GM10847 (cell line): ENCODE data around the gene TTC7B.

Source experiments
- POLR2A ChIP-seq: IDR thresholded peaks from 2 replicates; pipeline ENCODE4 v1.6.1; 2011; ENCODE audit not compliant: insufficient read length; ENCODE audit errors: extremely low read depth

TTC7B gene

DNA sequence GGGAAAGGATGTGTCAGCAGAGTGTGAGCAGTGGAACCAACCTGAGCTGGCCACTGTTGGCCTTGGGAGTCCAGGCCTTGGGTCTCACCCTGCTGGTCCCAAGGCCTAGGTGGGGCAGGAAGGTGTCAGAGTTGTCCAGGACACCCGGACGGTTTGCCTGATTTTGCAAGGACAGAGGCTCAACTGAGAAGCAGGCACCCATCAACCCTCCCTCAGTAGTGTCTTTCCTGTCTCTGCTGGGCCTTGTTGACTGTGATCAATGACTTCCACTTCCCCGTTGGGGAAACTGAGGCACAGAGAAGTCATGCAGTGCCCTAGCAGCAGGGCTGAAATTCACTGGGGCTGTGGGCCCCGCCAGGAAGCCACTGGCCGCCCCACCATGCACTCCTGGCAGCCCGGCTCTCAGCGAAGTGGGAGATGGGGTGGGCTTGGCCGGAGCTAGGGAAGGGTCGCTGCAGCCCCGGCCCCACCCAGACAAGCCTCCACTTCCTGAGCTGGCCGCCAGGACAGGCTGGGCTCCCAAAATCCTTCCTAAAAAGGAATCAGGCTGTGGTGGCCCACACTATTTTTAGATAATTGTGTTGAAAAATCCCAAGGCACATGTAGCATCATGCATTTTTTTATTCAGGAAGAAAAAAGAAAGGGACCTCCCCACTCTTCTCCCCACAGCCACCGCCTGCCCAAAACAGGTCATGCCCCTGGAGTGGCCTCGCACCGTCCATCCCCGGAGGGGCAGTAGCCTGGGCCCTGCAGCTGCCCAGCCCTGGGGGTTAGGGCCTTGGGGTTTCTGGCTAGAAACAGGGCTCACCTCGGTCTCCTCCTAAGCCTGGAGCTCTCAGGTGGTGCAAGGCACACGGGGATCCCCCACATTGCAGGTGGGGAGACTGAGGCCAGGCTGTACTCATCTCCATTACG, 292.0 kb downstream of the TTC7B start:
- no peak for TF ChIP-seq POLR2A

DNA sequence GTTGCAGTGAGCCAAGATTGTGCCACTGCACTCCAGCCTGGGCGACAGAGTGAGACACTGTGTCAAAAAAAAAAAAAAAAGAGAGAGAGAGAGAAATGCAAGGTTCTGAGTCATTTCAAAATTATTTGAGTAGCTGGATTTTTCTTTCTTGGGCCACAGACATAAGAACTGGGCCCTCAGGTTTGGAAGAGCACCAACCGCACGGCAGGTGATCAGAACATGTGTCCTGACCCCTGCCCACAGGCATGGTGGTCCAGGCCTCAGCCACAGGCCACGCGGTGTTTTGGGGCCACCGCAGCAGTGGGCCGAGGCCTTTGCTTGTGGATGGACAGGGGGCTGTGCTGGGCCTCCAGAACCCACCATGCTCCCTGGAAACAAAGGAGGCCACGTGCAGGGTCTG, 292.7 kb downstream of the TTC7B start:
- no peak for TF ChIP-seq POLR2A

DNA sequence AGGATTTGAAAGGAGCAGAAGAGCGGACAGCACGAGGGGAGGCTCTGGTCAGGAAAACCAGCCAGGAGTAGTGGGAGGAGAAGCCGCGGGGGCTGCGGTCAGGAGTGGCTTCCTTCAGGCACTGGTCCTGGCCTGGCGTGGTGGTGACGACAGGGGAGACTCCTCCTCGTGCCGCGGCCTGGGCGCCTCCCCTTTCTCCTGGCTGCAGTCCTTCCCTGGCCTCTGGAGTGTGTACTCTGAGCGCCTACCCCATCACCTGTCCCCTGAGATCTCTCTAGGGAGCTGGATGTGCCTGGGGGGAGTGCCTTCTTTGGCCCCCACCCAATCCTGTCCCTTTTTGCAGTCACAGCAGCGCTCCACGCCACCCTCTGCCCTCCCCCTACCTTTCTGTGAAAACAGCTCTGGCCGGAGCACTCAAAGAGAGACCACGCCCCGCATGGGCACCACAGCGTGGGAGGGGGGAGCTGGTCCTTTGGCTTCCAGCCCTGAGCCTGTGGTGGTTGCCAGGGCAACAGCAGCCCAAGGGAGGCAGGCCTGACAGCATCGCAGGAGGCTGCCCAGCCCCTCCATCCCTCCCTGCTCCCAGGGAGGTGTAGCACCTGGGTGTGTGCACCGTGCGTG, 293.5 kb downstream of the TTC7B start:
- no peak for TF ChIP-seq POLR2A

DNA sequence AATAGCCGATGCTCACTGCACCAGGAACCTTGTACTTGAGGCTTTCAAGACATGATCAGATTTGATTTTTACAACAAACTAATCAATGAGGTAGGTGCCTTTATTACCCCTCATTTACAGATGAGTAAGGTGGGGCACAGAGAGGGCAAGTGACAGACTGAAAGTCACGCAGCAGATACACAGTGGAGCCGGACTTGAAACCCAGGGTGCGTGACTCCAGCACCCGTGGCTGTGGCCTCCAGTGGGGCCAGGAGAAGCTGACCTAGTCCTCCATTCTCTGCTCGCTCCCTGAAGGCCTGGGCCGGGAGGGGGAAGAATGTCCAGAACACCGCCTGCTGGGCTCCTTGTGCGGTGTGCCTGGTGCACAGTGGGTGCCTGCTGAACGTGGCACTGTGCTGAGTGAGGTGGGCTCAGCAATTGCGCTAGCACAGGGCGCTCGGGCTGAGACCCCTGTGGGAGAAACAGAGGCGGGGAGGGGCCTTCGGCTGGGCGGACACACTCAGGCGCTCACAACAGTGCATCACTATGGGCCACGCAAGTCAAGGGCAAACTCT, 294.2 kb downstream of the TTC7B start:
- no peak for TF ChIP-seq POLR2A

DNA sequence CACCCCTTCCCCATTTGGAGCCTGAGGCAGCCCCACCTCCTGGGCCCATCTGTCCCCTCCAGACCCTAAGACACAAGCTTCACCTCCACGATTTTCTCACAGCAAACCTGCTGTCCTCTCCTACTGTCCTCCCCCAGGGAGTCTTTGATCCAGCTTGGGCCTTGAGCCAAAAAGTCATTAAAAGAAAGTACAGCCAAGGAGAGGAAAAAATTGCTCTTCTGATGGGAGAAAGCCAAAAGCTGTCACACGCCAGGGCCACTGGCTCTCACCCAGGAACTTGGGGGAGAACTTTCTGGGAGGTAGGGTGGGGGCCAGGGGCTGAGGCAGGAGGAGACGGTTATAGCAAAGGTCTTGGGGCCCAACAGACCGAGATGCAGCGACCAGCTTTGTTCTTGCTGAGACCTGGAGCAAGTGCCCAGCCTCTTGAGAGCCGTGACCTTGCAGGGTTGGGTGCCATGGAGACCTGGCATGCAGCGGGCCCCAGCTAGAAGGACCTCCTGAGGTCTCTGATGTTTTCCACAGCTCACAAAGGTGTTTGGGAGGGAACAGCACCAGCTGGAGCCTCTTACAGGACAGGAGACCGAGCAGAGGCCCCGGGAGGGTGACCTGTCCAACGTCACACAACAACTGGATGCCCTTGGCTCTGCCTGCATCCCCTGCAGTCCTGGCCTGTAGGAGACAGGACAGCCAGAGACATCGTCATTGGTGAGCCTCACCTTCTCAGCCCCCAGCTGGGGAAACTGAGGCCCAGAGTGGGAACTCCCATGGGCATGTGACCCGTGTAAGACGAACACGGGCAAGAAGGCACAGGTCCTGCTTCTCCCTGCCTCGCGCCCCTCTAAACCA, 294.9 kb downstream of the TTC7B start:
- TF ChIP-seq POLR2A: no peak

DNA sequence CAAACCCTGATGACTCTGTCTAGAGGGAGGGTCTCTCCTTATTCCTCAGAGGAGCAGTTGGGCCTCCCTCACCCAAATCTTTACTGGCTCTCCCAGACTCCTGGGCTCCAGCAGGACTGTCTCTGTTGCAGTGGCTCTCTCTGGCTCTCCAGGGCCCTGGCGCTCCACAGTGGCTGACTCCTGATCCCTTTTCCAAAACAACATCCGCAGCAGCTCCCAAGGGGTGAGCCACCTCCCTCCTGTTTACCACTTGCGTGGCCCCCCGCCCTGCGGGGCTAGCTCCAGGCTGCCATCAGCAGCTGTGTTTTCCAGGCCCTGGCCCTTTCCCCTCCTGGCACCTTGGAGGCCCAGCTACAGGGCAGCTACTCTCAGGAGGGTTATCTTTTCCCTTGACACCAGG, 295.9 kb downstream of the TTC7B start:
- TF ChIP-seq POLR2A: no peak

DNA sequence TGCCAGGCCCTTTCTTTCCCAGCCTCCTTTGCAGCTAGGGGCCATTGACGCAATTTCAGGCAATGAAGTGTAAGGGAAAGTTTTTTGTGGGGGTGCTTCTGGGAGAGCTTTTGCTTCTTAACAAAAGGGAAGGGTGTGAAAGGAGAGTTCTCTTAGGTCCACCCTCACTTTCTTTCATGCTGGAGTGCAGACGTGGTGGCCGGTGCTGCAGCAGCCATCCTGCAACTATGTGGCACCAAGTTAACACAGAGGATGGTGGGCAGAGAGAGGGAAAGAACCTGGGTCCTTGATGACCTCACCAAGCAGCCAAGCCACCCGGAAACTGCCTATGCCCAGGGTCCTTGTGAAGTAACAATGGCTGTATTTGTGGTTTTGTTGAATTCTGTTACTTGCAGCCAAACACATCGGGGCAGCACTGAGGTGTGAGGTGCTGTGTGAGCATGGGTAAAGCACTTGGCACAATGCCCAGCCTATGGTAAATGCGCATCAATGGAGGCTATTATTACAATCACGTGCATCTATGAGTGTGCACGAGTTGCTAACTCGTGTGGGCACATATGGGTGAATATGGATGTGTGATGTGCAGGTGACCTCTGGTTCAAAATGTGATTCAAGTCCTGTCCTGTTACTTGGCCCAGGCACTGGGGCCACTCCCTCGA, 296.8 kb downstream of the TTC7B start:
- TF ChIP-seq POLR2A: no peak

DNA sequence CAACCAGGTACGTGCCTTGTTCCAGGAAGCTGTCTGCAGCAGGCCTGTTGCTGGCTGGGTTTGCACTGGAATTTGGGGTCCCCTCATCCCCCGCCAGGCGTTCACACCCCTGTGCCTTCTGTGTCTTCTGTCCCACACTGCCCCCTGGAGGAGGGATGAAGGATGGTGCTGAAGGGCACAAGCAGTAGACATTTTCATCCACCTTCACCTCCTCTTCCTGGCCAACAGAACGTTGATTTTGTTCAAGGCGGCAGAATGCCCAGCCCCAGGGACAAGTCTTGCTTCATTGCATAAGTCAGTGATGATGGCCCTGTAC, 297.3 kb downstream of the TTC7B start:
- no peak for TF ChIP-seq POLR2A

DNA sequence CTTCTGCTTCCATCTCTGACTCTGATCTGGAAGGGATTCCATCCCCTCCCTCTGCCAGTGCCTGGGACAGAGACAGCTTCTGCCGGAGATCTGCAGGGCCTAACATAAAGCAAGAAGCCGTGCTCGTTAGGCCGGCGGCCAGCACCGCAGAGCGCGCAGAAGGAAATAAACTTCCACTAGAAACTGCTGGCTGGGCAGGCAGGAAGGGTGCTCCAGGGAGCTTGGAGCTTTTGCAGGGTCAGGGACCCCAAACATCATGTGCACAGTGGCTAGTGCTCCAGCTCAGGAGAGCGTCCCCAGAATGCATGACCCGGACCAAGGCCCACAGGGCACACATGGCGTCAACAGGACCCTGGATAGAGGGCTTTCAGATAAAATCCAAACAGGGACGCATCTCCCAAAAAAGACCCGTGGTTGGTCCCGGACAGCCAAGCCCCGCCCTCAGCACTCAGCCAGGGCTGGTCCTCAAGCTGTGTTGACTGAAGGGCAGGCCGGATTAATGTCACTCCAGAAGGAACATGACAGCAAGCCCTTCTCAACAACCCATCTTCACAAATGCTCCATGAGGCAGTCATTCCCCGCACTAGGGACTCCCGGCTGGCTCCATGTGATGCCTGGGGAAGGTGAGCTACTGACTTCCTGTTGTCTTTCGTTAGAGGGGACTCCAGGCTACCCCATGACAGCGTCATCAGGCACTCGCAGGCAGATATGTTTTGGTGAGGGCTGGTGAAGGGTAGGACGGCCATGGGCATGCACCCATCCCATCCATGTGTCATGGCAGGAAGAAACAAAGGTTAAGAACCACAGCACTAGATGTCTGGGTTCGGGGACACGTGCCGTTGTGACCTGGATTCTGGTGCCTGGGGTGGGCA, 297.9 kb downstream of the TTC7B start:
- no peak for TF ChIP-seq POLR2A

DNA sequence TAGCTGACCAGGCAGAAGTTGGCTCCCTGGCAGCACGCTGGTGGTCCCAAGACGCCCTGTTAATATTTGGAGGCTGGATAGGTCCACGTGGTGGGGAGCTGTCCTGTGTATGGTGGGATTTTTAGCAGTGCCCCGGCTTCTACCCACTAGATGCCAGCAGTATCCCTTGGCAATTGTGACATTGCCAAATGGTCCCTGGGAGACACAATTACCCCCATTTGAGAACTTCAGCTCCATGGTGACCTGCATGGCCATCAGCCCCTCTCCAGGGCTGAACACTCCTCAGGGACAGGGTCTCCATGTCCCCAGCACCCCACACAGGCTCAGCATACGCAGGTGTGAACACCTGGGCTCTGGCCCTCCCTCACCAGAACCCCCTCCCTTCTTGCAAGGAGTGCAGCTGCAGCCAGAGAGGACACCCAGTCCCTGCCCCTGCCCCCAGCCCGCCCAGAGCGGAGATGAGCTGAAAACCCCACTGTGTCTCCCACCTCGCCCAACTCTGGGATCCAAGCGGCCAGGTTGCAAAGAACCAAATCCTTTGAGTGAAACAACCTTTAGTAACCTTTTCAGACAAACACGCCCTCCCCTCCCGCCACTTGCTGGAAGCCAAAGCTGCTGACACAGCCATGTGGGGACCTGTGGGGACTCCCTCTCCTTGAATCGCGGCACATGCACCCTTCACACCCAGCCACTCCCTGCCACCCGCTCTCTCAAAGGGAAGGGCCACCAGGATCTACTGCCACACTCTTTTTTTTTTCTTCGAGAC, 299.0 kb downstream of the TTC7B start:
- TF ChIP-seq POLR2A: no peak

DNA sequence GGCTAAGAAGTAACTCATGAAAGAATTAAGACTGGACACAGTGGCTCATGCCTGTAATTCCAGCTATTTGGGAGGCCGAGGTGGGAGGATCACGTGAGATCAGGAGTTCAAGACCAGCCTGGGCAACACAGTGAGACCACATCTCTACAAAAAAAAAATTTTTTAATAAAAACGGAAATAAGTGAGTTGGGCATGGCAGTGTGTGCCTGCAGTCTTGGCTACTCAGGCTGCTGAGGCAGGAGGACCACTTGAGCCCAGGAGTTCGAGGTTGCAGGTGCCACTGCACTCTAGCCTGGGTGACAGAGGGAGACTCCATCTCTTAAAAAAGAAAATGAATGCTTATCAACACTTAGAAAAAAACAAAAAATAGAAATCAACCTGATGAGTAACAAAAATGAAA, 301.7 kb downstream of the TTC7B start:
- TF ChIP-seq POLR2A: no peak

DNA sequence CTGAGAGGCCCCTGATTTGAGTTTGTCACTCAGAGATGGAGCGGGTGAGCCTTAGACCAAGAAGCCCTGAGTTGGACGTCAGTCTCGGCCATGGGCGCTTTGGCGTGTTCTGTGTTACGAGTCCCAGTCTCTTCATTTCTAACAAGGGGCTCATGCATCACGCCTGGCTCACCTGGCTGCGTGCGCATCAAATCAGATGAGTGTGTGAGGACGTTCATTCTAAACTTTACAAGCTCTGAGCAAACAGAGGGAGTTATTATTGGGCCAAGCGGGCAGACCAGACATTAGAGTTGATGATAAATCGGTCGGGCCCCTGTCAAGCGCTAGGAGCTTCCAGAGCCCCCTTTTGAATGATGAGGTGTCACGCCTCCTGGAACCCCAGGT, 302.2 kb downstream of the TTC7B start:
- no peak for TF ChIP-seq POLR2A

DNA sequence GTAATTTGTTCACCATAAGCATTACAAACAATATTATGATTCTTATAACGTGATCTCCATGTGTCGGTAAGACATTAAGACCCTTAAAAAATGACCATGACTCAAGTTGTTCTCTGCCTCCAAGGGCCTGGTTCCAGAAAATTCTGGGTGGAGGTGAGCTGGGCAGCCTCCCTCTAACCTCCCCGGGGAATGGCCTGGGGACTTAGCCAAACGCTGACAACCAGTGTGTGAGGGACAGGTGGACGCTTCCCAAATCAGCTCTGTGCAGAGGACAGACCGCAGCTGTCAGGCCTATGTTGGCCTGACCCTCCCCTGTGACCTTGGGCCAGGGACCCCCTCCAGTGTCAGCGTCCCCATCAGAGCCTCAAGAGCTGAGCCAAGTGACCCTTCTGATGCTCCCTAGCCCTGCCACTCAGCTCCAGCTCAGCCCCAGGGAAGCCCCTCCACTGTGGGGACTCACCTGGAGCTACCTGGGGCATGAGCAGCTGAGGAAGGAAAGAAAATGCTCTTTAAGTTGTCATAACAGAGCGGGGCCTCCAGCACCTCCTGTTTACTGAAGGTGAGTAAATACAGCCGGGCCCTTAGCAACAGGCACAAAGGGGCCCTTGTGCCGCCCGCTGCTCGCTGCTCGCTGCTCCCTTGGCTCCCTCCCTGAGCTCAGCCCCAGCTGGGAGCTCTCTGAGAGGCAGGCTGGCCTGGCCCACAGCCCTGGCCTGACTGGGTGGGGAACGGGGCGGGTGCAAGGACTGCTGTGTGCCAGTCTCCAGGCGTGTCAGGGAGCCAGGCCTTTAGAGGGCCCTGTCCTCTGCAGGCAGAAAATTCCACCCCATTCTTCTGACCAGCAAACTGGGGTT, 302.8 kb downstream of the TTC7B start:
- TF ChIP-seq POLR2A: no peak
